Large intestine (tissue), 3 donors: ENCODE data around the gene ELAVL3. TPM values are rescaled to one million over a fixed set of nuclear protein-coding genes. Genes with fewer than 3 reads are reported as not detected.
"Not testable (repeated sequence)": the region's sequence is repeated elsewhere in the genome, so short reads cannot be mapped to it uniquely, and the experiment has no call there.

Source experiments
- DNase-seq, 2 donors: peaks; one replicate each; pipeline versions ENCODE4 v3.0.0 to v3.0.0-alpha.2; 2013
- H3K27ac ChIP-seq: one replicate; pipeline ENCODE4 v1.5.1; 2013; ENCODE audit warnings: low read length
- H3K27me3 ChIP-seq: 2 replicates; pipeline ENCODE4 v1.6.1; 2013; ENCODE audit warnings: low read length; ENCODE audit not compliant: control insufficient read depth, insufficient read depth
- H3K36me3 ChIP-seq: 2 replicates; pipeline ENCODE4 v1.6.1; 2013; ENCODE audit warnings: low read length; ENCODE audit not compliant: control insufficient read depth, insufficient read depth
- H3K4me1 ChIP-seq: one replicate; pipeline ENCODE4 v1.6.1; 2013; ENCODE audit warnings: low read length; ENCODE audit not compliant: control insufficient read depth, insufficient read depth
- H3K4me3 ChIP-seq: one replicate; pipeline ENCODE4 v1.5.1; 2013; ENCODE audit warnings: low read length
- H3K9me3 ChIP-seq: one replicate; pipeline ENCODE4 v1.6.1; 2013; ENCODE audit warnings: mild to moderate bottlenecking, low read depth, low read length, moderate library complexity; ENCODE audit not compliant: control insufficient read depth
- WGBS: methylation state at CpG from one replicate; pipeline ENCODE4 v1.1.5; 2013; ENCODE audit warnings: low lambda C conversion rate; ENCODE audit not compliant: insufficient coverage; 5-methylcytosine and 5-hydroxymethylcytosine counted together
- polyA plus RNA-seq: library from polyadenylated mRNA; unstranded; fragments of 120-200 nt; gene quantifications from one replicate; pipeline ENCODE4 v1.2.1, GENCODE V29; 2013

ELAVL3 gene
- polyA plus RNA-seq, 1 donor: 4.2 TPM

DNA sequence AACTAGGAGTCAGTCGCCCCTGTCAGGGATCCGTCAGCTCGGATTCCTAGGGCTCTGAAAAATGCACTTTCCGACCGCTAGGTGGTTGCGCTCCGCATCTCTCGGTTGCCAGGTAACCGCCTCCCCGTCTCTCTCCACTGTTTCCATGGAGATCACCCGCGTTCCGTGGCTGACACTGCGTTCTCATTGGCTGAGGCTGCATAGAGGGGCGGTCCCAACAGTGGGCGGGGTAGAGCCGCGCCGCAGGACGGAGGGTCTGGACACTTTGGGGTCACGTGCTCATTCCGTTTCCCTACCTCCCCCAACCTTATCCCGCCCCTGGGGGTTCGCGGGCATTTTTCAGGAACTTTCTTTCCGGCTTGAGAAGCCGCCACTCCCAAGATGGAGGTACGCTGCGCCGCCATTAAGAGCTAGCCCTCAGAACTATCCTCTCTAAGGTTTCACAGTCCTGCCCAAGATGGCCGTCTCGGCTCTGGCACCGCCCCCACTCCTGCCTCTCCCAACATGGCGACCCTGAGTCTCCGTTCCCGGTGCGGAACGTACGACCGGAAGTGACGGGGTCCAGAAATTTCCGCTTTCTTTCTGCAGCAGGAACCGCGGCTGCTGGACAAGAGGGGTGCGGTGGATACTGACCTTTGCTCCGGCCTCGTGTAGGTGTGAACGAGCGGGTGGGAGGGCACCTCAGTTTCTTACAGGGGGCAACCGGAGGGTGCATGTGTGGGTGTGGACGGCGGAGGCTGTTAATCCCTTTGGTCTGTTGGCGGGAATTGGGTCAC is 45.6 kb downstream of the ELAVL3 start, which contains the start of the genes ODAD3 and PRKCSH:
TSS of gene ODAD3 (minus strand) at position 65 of the 776 bp plus-strand sequence. CDS start 105 bp downstream, outside the sequence.
TSS of gene PRKCSH (plus strand) at position 579 of the 776 bp plus-strand sequence. CDS start 483 bp downstream, outside the sequence.
- H3K4me3 ChIP-seq: peak within 1 kb of the TSS; percentile 89
- WGBS: no CpG with 5 or more reads among the region's 53 CpGs
- H3K4me1 ChIP-seq: peaks cover 11% of the 10 kb centered on the region
- no peaks in the 10 kb centered on the region for H3K27me3 ChIP-seq
- DNase-seq: peak; percentile 100
- peak within 1 kb of the TSS; percentile 89 for H3K27ac ChIP-seq
- peaks cover 29% of the 10 kb centered on the region for H3K36me3 ChIP-seq
- no peaks in the 10 kb centered on the region for H3K9me3 ChIP-seq

DNA sequence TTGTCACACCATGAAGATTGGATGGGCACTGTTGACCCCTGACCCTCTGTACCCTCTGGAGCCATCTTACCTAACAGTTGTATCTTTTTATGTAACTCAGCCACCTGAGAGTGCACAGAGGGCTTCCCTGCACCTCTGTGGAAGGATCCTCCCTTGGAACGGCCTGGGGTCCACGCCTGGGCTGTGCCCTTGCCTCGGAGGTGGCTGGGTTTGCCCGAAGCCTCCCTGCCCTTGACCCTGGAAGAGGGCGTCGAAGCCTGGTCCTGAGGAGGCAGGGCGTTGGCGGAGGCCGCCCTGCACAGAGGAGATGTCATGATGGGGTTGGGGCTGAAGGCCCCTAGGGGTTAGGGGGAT is 46.2 kb downstream of the ELAVL3 start:
- no peaks in the 10 kb centered on the region for H3K27me3 ChIP-seq
- H3K9me3 ChIP-seq: no peaks in the 10 kb centered on the region
- DNase-seq: no peak
- peak overlapping the region; percentile 89 for H3K27ac ChIP-seq
- H3K4me3 ChIP-seq: peak overlapping the region; percentile 89
- WGBS: no CpG with 5 or more reads among the region's 9 CpGs
- H3K4me1 ChIP-seq: peaks cover 11% of the 10 kb centered on the region
- peaks cover 26% of the 10 kb centered on the region for H3K36me3 ChIP-seq

DNA sequence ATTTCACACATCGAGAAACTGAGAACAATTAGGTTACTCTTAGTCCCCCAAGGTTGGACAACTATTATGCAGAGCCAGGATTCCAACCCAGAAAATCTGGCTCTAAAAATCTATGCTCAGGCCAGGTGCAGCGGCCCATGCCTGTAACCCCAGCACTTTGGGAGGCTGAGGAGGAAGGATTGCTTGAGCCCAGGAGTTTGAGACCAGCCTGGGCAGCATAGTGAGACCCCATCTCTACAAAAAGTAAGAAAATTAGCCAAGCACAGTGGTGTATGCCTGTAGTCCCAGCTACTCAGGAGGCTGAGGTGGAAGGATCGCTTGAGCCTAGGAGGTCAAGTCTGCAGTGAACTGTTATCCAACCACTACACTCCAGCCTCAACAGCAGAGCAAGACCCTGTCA is 47.3 kb downstream of the ELAVL3 start:
- Histone ChIP-seq H3K36me3 (peaks cover 18% of the 10 kb centered on the region), H3K4me1 (peaks cover 11% of the 10 kb centered on the region)
- H3K27me3 ChIP-seq, H3K4me3 ChIP-seq, H3K9me3 ChIP-seq, H3K27ac ChIP-seq, DNase-seq: not testable (repeated sequence)
- WGBS: no CpG with 5 or more reads among the region's 3 CpGs

DNA sequence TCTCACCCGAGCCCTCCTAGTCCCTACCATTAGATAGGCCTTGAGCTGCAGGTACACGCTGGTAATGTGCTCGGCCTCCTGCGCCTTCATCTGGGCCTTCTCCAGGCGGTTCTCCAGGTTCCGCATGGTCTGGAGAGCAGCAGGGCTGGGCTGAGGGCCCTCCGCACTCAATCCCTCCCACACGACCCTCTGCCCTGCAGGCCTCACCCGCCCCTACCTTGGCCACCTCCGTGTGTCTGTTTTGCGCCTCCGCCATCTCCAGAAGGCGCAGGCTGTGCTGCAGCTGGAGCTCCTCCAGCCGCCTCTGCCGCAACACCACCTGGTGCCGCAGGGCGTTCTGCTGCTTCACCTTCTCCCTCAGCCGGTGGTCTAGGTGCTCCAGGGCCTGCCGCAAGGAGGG is 54.2 kb downstream of the ELAVL3 start:
- no peak for DNase-seq
- WGBS: no CpG with 5 or more reads among the region's 19 CpGs

DNA sequence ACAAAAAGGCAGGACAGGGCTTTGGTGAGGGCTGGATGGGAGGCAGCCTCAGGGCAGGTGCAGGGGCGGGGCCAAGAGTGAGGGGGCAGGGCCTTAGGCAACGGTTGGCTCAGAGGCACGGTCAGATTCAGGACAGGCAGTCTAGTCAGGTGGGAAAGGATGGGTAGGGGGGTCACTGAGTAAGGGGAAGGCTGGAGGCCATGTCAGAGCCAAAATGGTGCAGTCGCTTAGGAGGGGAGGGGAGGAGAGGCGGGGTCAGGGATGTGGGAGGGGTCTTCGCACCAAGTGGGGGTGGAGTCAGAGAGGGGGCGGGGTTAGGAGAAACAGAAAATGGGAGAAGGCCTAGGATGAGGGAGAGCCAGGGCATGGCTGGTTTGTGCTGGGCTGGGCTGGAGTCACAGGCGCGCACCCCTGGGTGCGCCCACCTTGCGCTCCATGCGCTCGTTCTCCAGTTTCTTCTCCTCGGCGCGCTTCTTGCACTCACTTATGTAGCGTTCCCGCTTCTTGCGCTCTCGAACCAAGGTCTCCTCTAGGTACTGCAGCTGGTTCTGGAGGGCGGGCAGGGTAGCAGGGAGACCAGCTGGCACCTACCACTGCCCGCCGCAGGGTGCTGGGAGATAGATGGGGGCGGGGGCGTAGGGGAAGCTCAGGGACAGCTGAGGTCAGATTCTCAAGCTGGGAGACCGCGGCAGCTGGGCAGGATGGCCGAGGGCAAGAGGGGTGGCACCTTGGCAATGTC is 55.0 kb downstream of the ELAVL3 start:
- H3K27ac ChIP-seq: no peak overlapping the region
- no CpG with 5 or more reads among the region's 28 CpGs for WGBS
- peaks cover 34% of the 10 kb centered on the region for H3K27me3 ChIP-seq
- H3K36me3 ChIP-seq: no peaks in the 10 kb centered on the region
- no peak overlapping the region for H3K4me3 ChIP-seq
- DNase-seq: no peak
- peaks cover 16% of the 10 kb centered on the region for H3K9me3 ChIP-seq
- H3K4me1 ChIP-seq: peaks cover 19% of the 10 kb centered on the region

More for the DNA sequence above, 54.2 kb downstream of the ELAVL3 start:
- Histone ChIP-seq H3K4me3 (no peak overlapping the region), H3K27ac (no peak overlapping the region), H3K4me1 (peaks cover 11% of the 10 kb centered on the region), H3K9me3 (peaks cover 11% of the 10 kb centered on the region), H3K36me3 (no peaks in the 10 kb centered on the region), H3K27me3 (peaks cover 26% of the 10 kb centered on the region)

DNA sequence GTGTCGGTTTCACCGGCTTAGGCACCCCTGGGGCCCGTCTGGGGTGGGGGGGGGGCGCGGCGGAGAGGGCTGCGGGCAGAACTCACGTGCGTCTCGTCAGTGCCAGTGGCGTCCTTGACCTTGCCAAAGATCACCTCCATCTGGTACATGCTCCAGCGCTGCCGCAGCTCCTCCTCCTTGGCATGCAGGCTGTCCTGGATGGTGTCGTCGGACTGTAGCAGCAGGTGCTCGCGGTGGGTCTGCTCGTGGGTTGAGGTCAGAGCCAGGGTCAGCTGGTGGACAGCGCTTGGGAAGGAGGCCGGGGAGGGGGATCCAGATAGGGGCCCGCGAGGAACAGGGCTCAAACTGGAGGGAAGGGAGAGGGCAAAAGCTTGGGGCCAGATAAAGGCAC is 57.1 kb downstream of the ELAVL3 start:
- H3K4me3 ChIP-seq: no peak overlapping the region
- no peak overlapping the region for H3K27ac ChIP-seq
- DNase-seq: no peak
- WGBS: no CpG with 5 or more reads among the region's 22 CpGs
- H3K4me1 ChIP-seq: peaks cover 29% of the 10 kb centered on the region
- H3K27me3 ChIP-seq: peaks cover 55% of the 10 kb centered on the region
- H3K9me3 ChIP-seq: peaks cover 19% of the 10 kb centered on the region
- no peaks in the 10 kb centered on the region for H3K36me3 ChIP-seq

DNA sequence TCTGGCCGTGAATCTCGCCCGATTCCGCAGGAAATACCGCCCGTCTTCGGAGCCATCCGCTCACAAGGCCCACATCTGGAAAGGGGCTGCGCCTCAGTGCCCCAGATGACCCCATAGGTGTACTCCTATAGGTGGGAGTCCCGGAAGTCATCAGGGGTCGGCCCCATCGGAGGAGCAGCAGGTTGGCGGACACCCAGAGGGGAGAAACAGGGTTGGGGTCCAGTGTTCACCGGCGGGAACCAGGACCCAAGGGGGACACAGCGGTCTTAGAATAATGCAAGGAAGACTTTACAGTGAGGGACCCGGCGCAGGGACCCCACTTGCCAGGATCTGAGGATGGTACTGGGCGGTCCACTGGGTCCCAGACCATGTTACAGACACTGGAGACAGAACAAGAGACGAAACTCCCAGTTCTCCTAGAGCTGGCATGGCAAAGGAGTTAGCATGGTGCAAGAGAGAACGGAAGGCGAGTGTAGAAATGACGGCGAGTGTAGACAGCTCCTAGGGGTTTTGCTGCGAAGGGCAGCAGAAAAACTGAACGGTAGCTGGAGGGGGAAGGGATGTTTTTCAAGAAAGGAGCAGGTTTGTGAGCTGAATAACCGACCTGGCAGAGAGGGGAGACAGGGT is 57.6 kb downstream of the ELAVL3 start:
- no peak for DNase-seq
- H3K27me3 ChIP-seq: peaks cover 60% of the 10 kb centered on the region
- H3K4me1 ChIP-seq: peaks cover 32% of the 10 kb centered on the region
- H3K27ac ChIP-seq: no peak overlapping the region
- no peak overlapping the region for H3K4me3 ChIP-seq
- no peaks in the 10 kb centered on the region for H3K36me3 ChIP-seq
- WGBS: 67% methylated on average over 2 of the region's 27 CpGs
- peaks cover 22% of the 10 kb centered on the region for H3K9me3 ChIP-seq

DNA sequence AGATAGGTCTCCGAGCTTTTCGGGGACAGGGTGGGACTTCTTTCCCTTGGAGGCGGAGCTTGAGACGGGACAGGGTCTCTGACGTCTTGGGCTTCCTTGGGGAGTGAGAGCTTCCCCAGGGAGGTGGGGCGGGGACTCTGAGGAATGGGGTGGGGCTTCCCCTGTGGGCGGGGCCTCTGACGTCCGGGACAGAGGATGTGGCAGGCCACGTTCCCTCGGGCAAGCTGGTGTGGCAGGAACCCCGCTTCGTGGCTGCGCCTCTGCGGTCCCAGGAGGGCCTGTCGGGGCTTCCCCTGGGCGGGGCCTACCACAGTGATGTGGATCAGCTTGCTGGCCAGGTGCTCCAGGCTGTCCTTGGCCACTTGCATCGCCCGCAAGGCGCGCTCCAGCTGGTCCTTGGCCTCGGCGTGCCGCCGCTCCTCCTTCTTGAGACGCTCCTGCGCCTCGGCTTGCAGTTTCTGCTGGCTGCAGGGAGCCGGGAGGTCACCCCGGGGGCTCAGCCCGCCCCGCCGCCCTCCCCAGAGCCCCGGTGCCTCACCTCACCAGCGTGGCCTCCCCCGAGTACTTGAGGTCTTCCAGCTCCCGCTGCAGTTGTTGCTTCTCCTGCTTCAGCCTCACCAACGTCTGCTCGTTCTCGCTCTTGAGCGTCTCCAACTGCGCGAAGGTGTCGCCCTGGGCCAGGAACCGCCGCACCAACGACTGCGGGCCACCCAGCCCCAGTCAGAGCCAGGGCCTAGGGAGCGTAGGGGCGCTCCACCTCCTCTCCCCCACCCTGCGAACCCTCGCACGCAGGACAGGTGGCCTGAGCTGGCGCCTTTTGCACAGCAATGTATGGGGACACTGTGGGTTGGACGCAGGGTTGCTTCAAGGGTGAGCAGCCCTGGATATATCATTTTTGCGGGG is 58.4 kb downstream of the ELAVL3 start:
- H3K27me3 ChIP-seq: peaks cover 69% of the 10 kb centered on the region
- no CpG with 5 or more reads among the region's 56 CpGs for WGBS
- peaks cover 22% of the 10 kb centered on the region for H3K9me3 ChIP-seq
- H3K4me1 ChIP-seq: peaks cover 34% of the 10 kb centered on the region
- DNase-seq: peak in 1 of 2 donors; percentile 61
- no peak overlapping the region for H3K27ac ChIP-seq
- no peaks in the 10 kb centered on the region for H3K36me3 ChIP-seq
- H3K4me3 ChIP-seq: peak overlapping the region; percentile 6

DNA sequence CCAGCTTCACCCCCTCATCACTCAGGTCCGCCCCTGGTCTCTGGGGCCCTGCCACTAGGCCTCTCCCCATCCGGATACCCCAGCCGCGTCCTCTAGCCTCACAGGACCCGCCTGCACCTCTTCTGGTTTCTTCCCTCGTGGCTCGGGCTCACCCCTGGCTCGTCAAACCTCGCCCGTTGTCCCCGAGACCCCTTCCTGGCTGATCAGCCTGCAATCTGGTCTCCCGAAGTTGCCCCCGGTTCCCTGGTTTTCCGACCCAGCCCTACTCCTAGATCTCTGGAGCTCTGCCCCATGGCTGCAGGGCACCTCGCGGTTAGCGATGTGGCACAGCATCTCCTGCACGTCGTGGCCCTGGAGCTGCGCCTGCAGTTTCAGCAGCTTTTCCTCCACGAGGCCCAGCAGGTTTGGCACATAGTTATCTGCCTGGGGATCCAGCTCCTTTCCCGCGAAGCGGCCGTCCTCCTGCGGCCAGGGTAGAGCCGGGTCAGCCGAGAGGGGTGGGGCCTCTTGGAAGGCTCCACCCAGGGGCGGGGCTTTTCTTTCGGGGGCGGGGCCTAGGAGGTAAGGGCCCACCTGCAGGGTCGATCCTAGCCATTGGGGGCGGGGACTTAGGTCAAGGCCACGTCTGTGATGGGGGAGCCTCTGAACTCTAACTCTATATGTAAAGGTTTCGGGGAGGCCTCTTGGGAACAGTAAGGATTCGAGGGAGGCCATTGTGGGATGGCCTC is 59.3 kb downstream of the ELAVL3 start:
- no CpG with 5 or more reads among the region's 36 CpGs for WGBS
- H3K9me3 ChIP-seq: peaks cover 22% of the 10 kb centered on the region
- peaks cover 34% of the 10 kb centered on the region for H3K4me1 ChIP-seq
- no peak overlapping the region for H3K27ac ChIP-seq
- DNase-seq: no peak
- H3K27me3 ChIP-seq: peaks cover 78% of the 10 kb centered on the region
- no peaks in the 10 kb centered on the region for H3K36me3 ChIP-seq
- no peak overlapping the region for H3K4me3 ChIP-seq
